ENCODE data around the gene CDH4. TPM values are rescaled to one million over a fixed set of nuclear protein-coding genes. Genes with fewer than 3 reads are reported as not detected.

Gene CDH4
- total RNA-seq, 1 donor from 2014 or later = not detected

GRCh38 chr20:61371501-61372136 is 119.6 kb downstream of the CDH4 start:
- intact Hi-C loops (cut with DNase I) = no loop called here
- no peak for DNase-seq (ENCODE audit: low spot score)

- intact Hi-C loops (cut with DNase I) = no loop called here
- no peak for DNase-seq (ENCODE audit: low spot score)
Observed at GRCh38 chr20:61372137-61373054, 120.3 kb downstream of the CDH4 start.

- intact Hi-C loops (cut with DNase I) = no loop called here
- DNase-seq (ENCODE audit: low spot score) = no peak
Observed at GRCh38 chr20:61373055-61373399, 121.0 kb downstream of the CDH4 start.

GRCh38 chr20:61373956-61374545 is 122.0 kb downstream of the CDH4 start:
- intact Hi-C loops (cut with DNase I) = no loop called here
- DNase-seq (ENCODE audit: low spot score) = no peak

GRCh38 chr20:61376541-61377240 is 124.6 kb downstream of the CDH4 start:
- DNase-seq (ENCODE audit: low spot score) = no peak
- intact Hi-C loops (cut with DNase I) = no loop called here

GRCh38 chr20:61378694-61379355 is 126.8 kb downstream of the CDH4 start:
- intact Hi-C loops (cut with DNase I) = no loop called here
- no peak for DNase-seq (ENCODE audit: low spot score)

GRCh38 chr20:61379898-61380544 is 128.0 kb downstream of the CDH4 start:
- intact Hi-C loops (cut with DNase I) = no loop called here
- DNase-seq (ENCODE audit: low spot score) = no peak

GRCh38 chr20:61380545-61380915 is 128.5 kb downstream of the CDH4 start:
- intact Hi-C loops (cut with DNase I) = no loop called here
- DNase-seq (ENCODE audit: low spot score) = no peak

GRCh38 chr20:61382194-61382593 is 130.1 kb downstream of the CDH4 start:
- DNase-seq (ENCODE audit: low spot score) = no peak
- intact Hi-C loops (cut with DNase I) = no loop called here

GRCh38 chr20:61385296-61385695 is 133.2 kb downstream of the CDH4 start:
- no peak for DNase-seq (ENCODE audit: low spot score)
- intact Hi-C loops (cut with DNase I) = no loop called here

GRCh38 chr20:61385731-61386130 is 133.7 kb downstream of the CDH4 start:
- intact Hi-C loops (cut with DNase I) = no loop called here
- no peak for DNase-seq (ENCODE audit: low spot score)

GRCh38 chr20:61387204-61387953 is 135.3 kb downstream of the CDH4 start:
- intact Hi-C loops (cut with DNase I) = no loop called here
- DNase-seq (ENCODE audit: low spot score) = no peak

- no peak for DNase-seq (ENCODE audit: low spot score)
- intact Hi-C loops (cut with DNase I) = no loop called here
Observed at GRCh38 chr20:61387954-61388348, 135.9 kb downstream of the CDH4 start.

- intact Hi-C loops (cut with DNase I) = no loop called here
- DNase-seq (ENCODE audit: low spot score) = no peak
Observed at GRCh38 chr20:61389077-61389476, 137.0 kb downstream of the CDH4 start.

- no peak for DNase-seq (ENCODE audit: low spot score)
- intact Hi-C loops (cut with DNase I) = no loop called here
Observed at GRCh38 chr20:61391185-61391584, 139.1 kb downstream of the CDH4 start.

GRCh38 chr20:61391812-61392520 is 139.9 kb downstream of the CDH4 start:
- intact Hi-C loops (cut with DNase I) = no loop called here
- no peak for DNase-seq (ENCODE audit: low spot score)

- no peak for DNase-seq (ENCODE audit: low spot score)
- intact Hi-C loops (cut with DNase I) = no loop called here
Observed at GRCh38 chr20:61394088-61394799, 142.2 kb downstream of the CDH4 start.
